Neutrophil (primary cell): ENCODE data around the gene RESF1.

Source experiments
- H3K27ac ChIP-seq: fragments of 200-600 bp; sonication (generic); 2 replicates; pipeline ENCODE4 v1.5.1; 2016; ENCODE audit warnings: mild to moderate bottlenecking, moderate library complexity
- H3K27me3 ChIP-seq: fragments of 200-600 bp; sonication (generic); 2 replicates; pipeline ENCODE4 v1.6.0; 2016; ENCODE audit warnings: mild to moderate bottlenecking
- H3K36me3 ChIP-seq: fragments of 200-600 bp; sonication (generic); 2 replicates; pipeline ENCODE4 v1.5.1; 2017
- H3K4me1 ChIP-seq, 2 experiments: fragments of 200-600 bp in 1 of 2; sonication (generic) in 1 of 2; 1 replicate in 1 of 2; 2 replicates in 1 of 2; pipeline versions ENCODE4 v1.5.1 to v1.6.1; 2013 to 2016; ENCODE audit warnings: low read depth in 1 of 2, low read length in 1 of 2, mild to moderate bottlenecking in 1 of 2, moderate library complexity in 1 of 2; ENCODE audit not compliant: control insufficient read depth in 1 of 2, insufficient read depth in 1 of 2
- H3K4me3 ChIP-seq, 2 experiments: fragments of 200-600 bp in 1 of 2; sonication (generic) in 1 of 2; 1 replicate in 1 of 2; 2 replicates in 1 of 2; pipeline ENCODE4 v1.5.1; 2013 to 2016; ENCODE audit warnings: low read depth in 1 of 2, low read length in 1 of 2, mild to moderate bottlenecking in 1 of 2, moderate library complexity in 1 of 2
- H3K9me3 ChIP-seq: fragments of 200-600 bp; sonication (generic); 2 replicates; pipeline ENCODE4 v1.5.1; 2016
- CTCF ChIP-seq: fragments of 200-600 bp; sonication (generic); IDR thresholded peaks from 2 replicates; pipeline ENCODE4 v1.5.1; 2016; ENCODE audit warnings: antibody characterized with exemption

RESF1 gene

GRCh38 chr12:31959161-31959700 is at the start of gene RESF1:
RESF1 (plus strand) TSS chr12:31959415; CDS start chr12:31980956, 21,541 bp downstream.
- H3K4me1 ChIP-seq: peaks cover 54 to 62% of the 10 kb centered on the region in 2 experiments

GRCh38 chr12:31914927-31915326 is 44.3 kb upstream of the RESF1 start:
- H3K4me1 ChIP-seq: no peaks in the 10 kb centered on the region
- no peak overlapping the region for H3K27ac ChIP-seq
- no peaks in the 10 kb centered on the region for H3K27me3 ChIP-seq
- no peak for TF ChIP-seq CTCF
- no peak overlapping the region for H3K4me3 ChIP-seq
- no peaks in the 10 kb centered on the region for H3K36me3 ChIP-seq
- H3K9me3 ChIP-seq: no peaks in the 10 kb centered on the region

More at GRCh38 chr12:31959161-31959700, at the start of gene RESF1:
- Histone ChIP-seq H3K27ac (peak within 1 kb of the TSS; percentile 100), H3K4me3 (peak within 1 kb of the TSS; percentile 60 to 83), H3K36me3 (peaks cover 38% of the 10 kb centered on the region), H3K9me3 (no peaks in the 10 kb centered on the region), H3K27me3 (no peaks in the 10 kb centered on the region)
- peak; percentile 24 for TF ChIP-seq CTCF

DNA sequence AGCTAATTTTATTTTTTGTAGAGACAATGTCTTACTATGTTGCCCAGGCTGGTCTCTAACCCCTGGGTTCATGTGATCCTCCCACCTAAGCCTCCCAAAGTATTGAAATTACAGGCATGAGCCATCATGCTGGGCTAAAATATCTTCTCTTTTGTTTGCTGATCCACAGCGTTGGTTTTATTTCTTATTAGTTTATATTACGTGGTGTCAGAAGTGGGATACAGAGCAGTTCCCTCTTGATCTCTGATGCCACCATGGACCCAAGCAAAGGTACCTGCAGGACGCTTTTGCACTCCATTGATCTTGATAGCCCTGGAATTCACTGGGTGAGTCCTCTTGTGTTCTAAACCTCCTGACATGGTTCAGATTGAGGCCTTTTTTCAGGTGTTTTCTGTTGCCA is 43.8 kb upstream of the RESF1 start:
- Histone ChIP-seq H3K27me3 (no peaks in the 10 kb centered on the region), H3K4me1 (no peaks in the 10 kb centered on the region), H3K4me3 (no peak overlapping the region), H3K9me3 (no peaks in the 10 kb centered on the region), H3K27ac (no peak overlapping the region), H3K36me3 (no peaks in the 10 kb centered on the region)
- TF ChIP-seq CTCF: no peak

- no peak for TF ChIP-seq CTCF
- no peaks in the 10 kb centered on the region for H3K36me3 ChIP-seq
- peaks cover 15% of the 10 kb centered on the region for H3K9me3 ChIP-seq
- H3K4me1 ChIP-seq: no peaks in the 10 kb centered on the region
- no peaks in the 10 kb centered on the region for H3K27me3 ChIP-seq
- H3K4me3 ChIP-seq: no peak overlapping the region
- H3K27ac ChIP-seq: peak overlapping the region; percentile 24
These were observed 36.7 kb upstream of the RESF1 start for GRCh38 chr12:31922341-31923062.

DNA sequence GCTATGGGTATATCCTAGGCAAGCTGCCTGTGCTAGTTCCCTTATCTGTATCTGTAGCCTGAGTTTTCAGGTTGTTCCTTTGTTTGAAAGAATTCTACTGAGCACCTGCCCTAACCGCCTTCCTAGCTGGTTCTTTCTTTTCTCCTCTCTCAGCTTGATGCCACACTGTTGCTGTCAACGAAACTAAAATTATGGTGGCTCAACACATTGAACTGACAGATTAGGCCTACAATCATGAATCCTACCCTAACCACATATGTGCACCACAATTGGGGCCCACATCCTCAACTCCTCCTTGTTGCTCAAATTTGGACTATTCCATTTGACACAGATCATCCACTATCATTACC is 36.2 kb upstream of the RESF1 start:
- no peaks in the 10 kb centered on the region for H3K4me1 ChIP-seq
- H3K36me3 ChIP-seq: no peaks in the 10 kb centered on the region
- TF ChIP-seq CTCF: no peak
- peaks cover 15% of the 10 kb centered on the region for H3K9me3 ChIP-seq
- H3K27ac ChIP-seq: peak overlapping the region; percentile 24
- no peaks in the 10 kb centered on the region for H3K27me3 ChIP-seq
- no peak overlapping the region for H3K4me3 ChIP-seq
